Uterus (tissue), 2 donors: ENCODE data around the gene FANCC.

Experiments used
- POLR2A ChIP-seq, 2 donors: fragments of 450-650 bp; IDR thresholded peaks; one replicate each; pipeline ENCODE4 v1.6.1; 2016; ENCODE audit warnings: antibody characterized with exemption in 2 of 2, mild to moderate bottlenecking in 1 of 2, moderate library complexity in 1 of 2
- TF ChIP-seq, protein P1 (sequence below), 4 experiments: fragments of 200-600 bp in 2 of 4; fragments of 450-650 bp in 2 of 4; sonication (generic) in 2 of 4; IDR thresholded peaks; one replicate each; pipeline ENCODE4 v1.5.1; 2016 to 2019; ENCODE audit warnings: antibody characterized with exemption in 4 of 4, mild to moderate bottlenecking in 2 of 4, moderate library complexity in 1 of 4

DNA sequence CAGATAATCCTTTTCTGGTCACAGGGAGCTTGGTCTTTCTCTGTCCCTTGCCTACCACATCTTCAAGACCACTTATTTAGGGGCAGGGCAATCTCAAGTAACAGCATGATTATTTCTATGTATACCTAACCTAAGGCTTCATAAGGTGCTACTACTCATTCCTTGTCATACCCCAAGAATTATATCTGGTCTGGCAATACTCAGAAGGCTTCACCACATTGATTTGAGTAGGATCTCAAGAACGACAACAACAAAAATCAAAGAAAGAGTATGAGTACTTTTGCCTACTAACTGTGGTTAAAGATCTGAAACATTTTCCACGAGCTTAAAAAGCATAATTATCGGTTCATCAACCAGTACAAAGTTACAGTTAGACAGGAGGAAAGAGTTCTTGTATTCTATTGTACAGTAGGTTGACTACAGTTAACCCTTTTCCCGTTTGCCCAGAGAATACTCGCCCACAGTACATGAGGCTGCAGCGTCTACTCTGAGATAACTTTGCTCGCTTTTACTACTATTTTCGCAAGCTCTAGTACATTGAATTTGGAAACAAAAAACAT, 41.0 kb downstream of the FANCC start:
- TF ChIP-seq, protein P1, sequence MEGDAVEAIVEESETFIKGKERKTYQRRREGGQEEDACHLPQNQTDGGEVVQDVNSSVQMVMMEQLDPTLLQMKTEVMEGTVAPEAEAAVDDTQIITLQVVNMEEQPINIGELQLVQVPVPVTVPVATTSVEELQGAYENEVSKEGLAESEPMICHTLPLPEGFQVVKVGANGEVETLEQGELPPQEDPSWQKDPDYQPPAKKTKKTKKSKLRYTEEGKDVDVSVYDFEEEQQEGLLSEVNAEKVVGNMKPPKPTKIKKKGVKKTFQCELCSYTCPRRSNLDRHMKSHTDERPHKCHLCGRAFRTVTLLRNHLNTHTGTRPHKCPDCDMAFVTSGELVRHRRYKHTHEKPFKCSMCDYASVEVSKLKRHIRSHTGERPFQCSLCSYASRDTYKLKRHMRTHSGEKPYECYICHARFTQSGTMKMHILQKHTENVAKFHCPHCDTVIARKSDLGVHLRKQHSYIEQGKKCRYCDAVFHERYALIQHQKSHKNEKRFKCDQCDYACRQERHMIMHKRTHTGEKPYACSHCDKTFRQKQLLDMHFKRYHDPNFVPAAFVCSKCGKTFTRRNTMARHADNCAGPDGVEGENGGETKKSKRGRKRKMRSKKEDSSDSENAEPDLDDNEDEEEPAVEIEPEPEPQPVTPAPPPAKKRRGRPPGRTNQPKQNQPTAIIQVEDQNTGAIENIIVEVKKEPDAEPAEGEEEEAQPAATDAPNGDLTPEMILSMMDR (IDR thresholded peaks at IDR 0.05) = no peak
- TF ChIP-seq POLR2A (IDR thresholded peaks at IDR 0.05) = no peak
